ENCODE measurements around the gene ZNF845.
"Not testable (repeated sequence)": the region's sequence is repeated elsewhere in the genome, so short reads cannot be mapped to it uniquely, and the experiment has no call there.

GRCh38 chr19:53360056-53360455, 26.5 kb downstream of the ZNF845 start:
- TF ChIP-seq CTCF (IDR thresholded peaks at IDR 0.05; ENCODE audit: low read length); EZH2 (optimal IDR thresholded peaks at IDR 0.05; ENCODE audit: low read depth, low read length): not testable (repeated sequence)
